ENCODE measurements around the gene SPECC1L.
"Not testable (repeated sequence)": the region's sequence is repeated elsewhere in the genome, so short reads cannot be mapped to it uniquely, and the experiment has no call there.

SPECC1L gene

DNA sequence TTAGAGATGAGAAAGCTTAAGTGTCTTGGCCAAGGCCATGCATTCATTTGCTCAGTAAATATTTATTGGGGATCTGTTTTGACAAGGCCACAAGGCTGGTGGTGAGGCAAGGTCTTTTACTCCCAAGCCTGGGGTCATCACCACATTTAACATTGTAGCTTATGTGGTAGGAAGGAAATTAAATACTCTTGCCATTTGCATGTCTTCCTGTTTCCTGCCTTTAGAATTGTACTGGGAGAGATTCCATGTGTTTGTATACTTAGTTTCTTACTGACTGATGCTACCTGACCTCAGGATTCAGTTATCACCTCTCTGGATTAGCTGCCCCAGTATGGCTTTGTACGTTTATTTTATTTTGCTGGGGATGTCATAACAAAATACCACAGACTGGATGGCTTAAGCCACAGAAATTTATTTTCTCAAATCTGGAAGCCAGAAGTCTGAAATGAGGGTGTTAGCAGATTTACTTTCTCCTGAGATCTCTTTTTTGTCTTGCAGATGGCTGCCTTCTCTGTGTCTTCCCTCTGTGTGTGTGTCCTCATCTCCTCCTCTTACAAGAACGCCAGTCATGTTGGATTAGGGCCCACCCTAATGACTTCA is 44.8 kb downstream of the SPECC1L start:
- Histone ChIP-seq H3K27ac (ENCODE audit: low read length) (no peak overlapping the region), H3K9me3 (ENCODE audit: insufficient read depth, low read depth, low read length) (no peaks in the 10 kb centered on the region), H3K4me1 (ENCODE audit: insufficient read depth, low read length) (no peaks in the 10 kb centered on the region), H3K9ac (ENCODE audit: low read depth, low read length) (no peak overlapping the region), H3K4me3 (ENCODE audit: low read length) (no peak overlapping the region), H3K27me3 (ENCODE audit: insufficient read depth, low read length) (no peaks in the 10 kb centered on the region), H3K36me3 (ENCODE audit: insufficient read depth, low read depth, low read length) (peaks cover 58% of the 10 kb centered on the region)

GRCh38 chr22:24316264-24316663 is 45.6 kb downstream of the SPECC1L start:
- H3K4me3 ChIP-seq (ENCODE audit: low read length); H3K27me3 ChIP-seq (ENCODE audit: insufficient read depth, low read length); H3K4me1 ChIP-seq (ENCODE audit: insufficient read depth, low read length); H3K27ac ChIP-seq (ENCODE audit: low read length); H3K9ac ChIP-seq (ENCODE audit: low read depth, low read length); H3K9me3 ChIP-seq (ENCODE audit: insufficient read depth, low read depth, low read length): not testable (repeated sequence)
- H3K36me3 ChIP-seq (ENCODE audit: insufficient read depth, low read depth, low read length) = peaks cover 66% of the 10 kb centered on the region

GRCh38 chr22:24317511-24317910 is 46.9 kb downstream of the SPECC1L start:
- H3K9ac ChIP-seq (ENCODE audit: low read depth, low read length); H3K27me3 ChIP-seq (ENCODE audit: insufficient read depth, low read length); H3K27ac ChIP-seq (ENCODE audit: low read length); H3K4me1 ChIP-seq (ENCODE audit: insufficient read depth, low read length); H3K9me3 ChIP-seq (ENCODE audit: insufficient read depth, low read depth, low read length); H3K4me3 ChIP-seq (ENCODE audit: low read length): not testable (repeated sequence)
- H3K36me3 ChIP-seq (ENCODE audit: insufficient read depth, low read depth, low read length) = peaks cover 71% of the 10 kb centered on the region

GRCh38 chr22:24319451-24319850 is 48.8 kb downstream of the SPECC1L start:
- peaks cover 67% of the 10 kb centered on the region for H3K36me3 ChIP-seq (ENCODE audit: insufficient read depth, low read depth, low read length)
- no peak overlapping the region for H3K9ac ChIP-seq (ENCODE audit: low read depth, low read length)
- H3K27ac ChIP-seq (ENCODE audit: low read length) = no peak overlapping the region
- H3K27me3 ChIP-seq (ENCODE audit: insufficient read depth, low read length) = no peaks in the 10 kb centered on the region
- H3K4me3 ChIP-seq (ENCODE audit: low read length) = no peak overlapping the region
- no peaks in the 10 kb centered on the region for H3K4me1 ChIP-seq (ENCODE audit: insufficient read depth, low read length)
- H3K9me3 ChIP-seq (ENCODE audit: insufficient read depth, low read depth, low read length) = no peaks in the 10 kb centered on the region

GRCh38 chr22:24321999-24322398 is 51.4 kb downstream of the SPECC1L start:
- Histone ChIP-seq H3K4me1 (ENCODE audit: insufficient read depth, low read length) (no peaks in the 10 kb centered on the region), H3K27ac (ENCODE audit: low read length) (no peak overlapping the region), H3K4me3 (ENCODE audit: low read length) (no peak overlapping the region), H3K9ac (ENCODE audit: low read depth, low read length) (no peak overlapping the region), H3K36me3 (ENCODE audit: insufficient read depth, low read depth, low read length) (peaks cover 69% of the 10 kb centered on the region), H3K27me3 (ENCODE audit: insufficient read depth, low read length) (no peaks in the 10 kb centered on the region), H3K9me3 (ENCODE audit: insufficient read depth, low read depth, low read length) (no peaks in the 10 kb centered on the region)

DNA sequence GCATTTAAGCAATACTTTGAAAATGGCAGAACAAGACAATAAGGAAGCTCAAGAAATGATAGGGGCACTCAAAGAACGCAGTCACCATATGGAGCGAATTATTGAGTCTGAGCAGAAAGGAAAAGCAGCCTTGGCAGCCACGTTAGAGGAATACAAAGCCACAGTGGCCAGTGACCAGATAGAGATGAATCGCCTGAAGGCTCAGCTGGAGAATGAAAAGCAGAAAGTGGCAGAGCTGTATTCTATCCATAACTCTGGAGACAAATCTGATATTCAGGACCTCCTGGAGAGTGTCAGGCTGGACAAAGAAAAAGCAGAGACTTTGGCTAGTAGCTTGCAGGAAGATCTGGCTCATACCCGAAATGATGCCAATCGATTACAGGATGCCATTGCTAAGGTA is 51.9 kb downstream of the SPECC1L start:
- Histone ChIP-seq H3K27ac (ENCODE audit: low read length) (no peak overlapping the region), H3K9me3 (ENCODE audit: insufficient read depth, low read depth, low read length) (no peaks in the 10 kb centered on the region), H3K9ac (ENCODE audit: low read depth, low read length) (no peak overlapping the region), H3K4me3 (ENCODE audit: low read length) (no peak overlapping the region), H3K27me3 (ENCODE audit: insufficient read depth, low read length) (no peaks in the 10 kb centered on the region), H3K4me1 (ENCODE audit: insufficient read depth, low read length) (no peaks in the 10 kb centered on the region), H3K36me3 (ENCODE audit: insufficient read depth, low read depth, low read length) (peaks cover 73% of the 10 kb centered on the region)

DNA sequence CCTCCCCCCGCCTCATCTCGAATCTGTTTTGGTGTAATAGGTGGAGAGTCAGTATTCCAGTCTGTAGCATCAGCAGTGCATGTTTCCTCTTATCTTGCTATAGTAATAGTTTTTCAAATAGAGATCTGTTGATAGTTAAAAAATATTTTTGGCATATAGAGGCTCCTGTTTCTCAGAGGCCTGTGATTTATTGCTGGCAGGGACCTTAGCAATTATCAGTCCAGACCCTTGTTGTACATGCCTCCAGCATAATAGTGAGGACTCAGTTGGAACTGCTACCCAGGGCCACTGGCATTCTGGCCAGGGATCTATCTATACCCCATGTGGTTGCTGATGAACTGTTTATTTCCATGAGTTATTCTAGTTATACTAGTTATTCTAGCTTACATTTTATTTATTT is 52.6 kb downstream of the SPECC1L start:
- Histone ChIP-seq H3K36me3 (ENCODE audit: insufficient read depth, low read depth, low read length) (peaks cover 78% of the 10 kb centered on the region), H3K4me3 (ENCODE audit: low read length) (no peak overlapping the region), H3K9ac (ENCODE audit: low read depth, low read length) (no peak overlapping the region), H3K27me3 (ENCODE audit: insufficient read depth, low read length) (no peaks in the 10 kb centered on the region), H3K9me3 (ENCODE audit: insufficient read depth, low read depth, low read length) (no peaks in the 10 kb centered on the region), H3K4me1 (ENCODE audit: insufficient read depth, low read length) (no peaks in the 10 kb centered on the region), H3K27ac (ENCODE audit: low read length) (no peak overlapping the region)

DNA sequence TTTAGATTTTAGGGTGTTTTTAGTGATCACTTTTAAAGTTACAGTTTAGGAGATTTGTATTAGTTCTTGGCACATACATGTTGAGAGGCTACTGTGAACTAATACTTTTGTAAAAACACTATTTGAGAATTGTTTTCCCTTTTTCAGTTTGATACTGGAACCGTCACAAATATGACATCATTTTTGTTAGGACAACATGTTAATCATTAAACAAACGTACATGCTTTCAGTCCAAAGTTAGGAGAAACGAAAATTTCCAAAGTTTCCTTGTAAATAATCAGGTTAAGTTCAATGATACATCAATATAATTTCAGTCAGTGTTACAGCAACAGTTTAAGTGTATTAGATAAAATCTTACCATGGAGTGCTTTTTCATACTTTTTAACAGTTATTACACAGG is 53.1 kb downstream of the SPECC1L start:
- no peaks in the 10 kb centered on the region for H3K27me3 ChIP-seq (ENCODE audit: insufficient read depth, low read length)
- H3K9me3 ChIP-seq (ENCODE audit: insufficient read depth, low read depth, low read length) = no peaks in the 10 kb centered on the region
- no peak overlapping the region for H3K9ac ChIP-seq (ENCODE audit: low read depth, low read length)
- H3K4me3 ChIP-seq (ENCODE audit: low read length) = no peak overlapping the region
- H3K27ac ChIP-seq (ENCODE audit: low read length) = no peak overlapping the region
- H3K36me3 ChIP-seq (ENCODE audit: insufficient read depth, low read depth, low read length) = peaks cover 80% of the 10 kb centered on the region
- no peaks in the 10 kb centered on the region for H3K4me1 ChIP-seq (ENCODE audit: insufficient read depth, low read length)

DNA sequence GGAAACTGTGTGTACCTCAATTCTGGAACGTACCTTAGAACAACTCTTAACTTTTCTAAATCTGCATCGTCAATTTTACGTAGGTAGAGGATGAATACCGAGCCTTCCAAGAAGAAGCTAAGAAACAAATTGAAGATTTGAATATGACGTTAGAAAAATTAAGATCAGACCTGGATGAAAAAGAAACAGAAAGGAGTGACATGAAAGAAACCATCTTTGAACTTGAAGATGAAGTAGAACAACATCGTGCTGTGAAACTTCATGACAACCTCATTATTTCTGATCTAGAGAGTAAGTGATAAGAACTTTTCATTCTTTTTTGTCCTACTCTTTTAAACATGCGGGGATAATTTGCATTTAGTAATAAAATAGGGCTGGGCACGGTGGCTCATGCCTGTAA is 53.5 kb downstream of the SPECC1L start:
- H3K27ac ChIP-seq (ENCODE audit: low read length) = no peak overlapping the region
- H3K9ac ChIP-seq (ENCODE audit: low read depth, low read length) = no peak overlapping the region
- no peak overlapping the region for H3K4me3 ChIP-seq (ENCODE audit: low read length)
- H3K4me1 ChIP-seq (ENCODE audit: insufficient read depth, low read length) = no peaks in the 10 kb centered on the region
- no peaks in the 10 kb centered on the region for H3K27me3 ChIP-seq (ENCODE audit: insufficient read depth, low read length)
- peaks cover 80% of the 10 kb centered on the region for H3K36me3 ChIP-seq (ENCODE audit: insufficient read depth, low read depth, low read length)
- no peaks in the 10 kb centered on the region for H3K9me3 ChIP-seq (ENCODE audit: insufficient read depth, low read depth, low read length)

DNA sequence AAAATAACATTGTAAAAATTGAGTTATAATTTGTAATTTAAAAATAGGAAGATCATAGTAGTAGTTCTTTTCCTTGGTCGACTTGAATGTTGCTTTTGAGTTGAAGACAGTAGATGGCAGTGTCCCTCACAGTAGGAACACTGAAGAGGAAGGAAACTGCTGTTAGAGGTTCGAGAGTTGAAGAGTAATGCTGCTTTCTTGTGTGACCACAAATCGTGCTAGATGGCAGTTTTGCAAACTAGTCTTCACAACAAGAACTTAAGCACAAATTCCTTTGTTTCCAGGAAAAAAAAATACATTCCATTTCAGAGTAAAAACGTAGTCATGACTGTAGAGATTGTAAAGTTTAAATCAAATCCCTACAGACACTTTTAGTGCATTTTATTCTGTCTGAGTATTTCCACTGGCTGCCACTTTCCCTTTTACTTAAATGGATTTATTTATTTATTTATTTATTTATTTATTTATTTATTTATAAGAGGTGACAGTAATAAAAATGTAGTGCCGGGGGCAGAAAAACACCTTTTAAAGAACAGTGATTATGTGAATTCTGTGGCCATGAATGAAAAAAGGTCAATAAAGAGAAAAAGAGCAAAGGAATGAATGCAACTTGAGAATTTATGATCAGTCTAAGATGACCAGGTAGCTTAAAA is 54.6 kb downstream of the SPECC1L start:
- Histone ChIP-seq H3K36me3 (ENCODE audit: insufficient read depth, low read depth, low read length) (peaks cover 82% of the 10 kb centered on the region), H3K9ac (ENCODE audit: low read depth, low read length) (no peak overlapping the region), H3K4me1 (ENCODE audit: insufficient read depth, low read length) (no peaks in the 10 kb centered on the region), H3K27ac (ENCODE audit: low read length) (no peak overlapping the region), H3K4me3 (ENCODE audit: low read length) (no peak overlapping the region), H3K9me3 (ENCODE audit: insufficient read depth, low read depth, low read length) (no peaks in the 10 kb centered on the region), H3K27me3 (ENCODE audit: insufficient read depth, low read length) (no peaks in the 10 kb centered on the region)

- Histone ChIP-seq H3K36me3 (ENCODE audit: insufficient read depth, low read depth, low read length) (peaks cover 82% of the 10 kb centered on the region), H3K4me1 (ENCODE audit: insufficient read depth, low read length) (no peaks in the 10 kb centered on the region), H3K9me3 (ENCODE audit: insufficient read depth, low read depth, low read length) (no peaks in the 10 kb centered on the region), H3K9ac (ENCODE audit: low read depth, low read length) (no peak overlapping the region), H3K4me3 (ENCODE audit: low read length) (no peak overlapping the region), H3K27me3 (ENCODE audit: insufficient read depth, low read length) (no peaks in the 10 kb centered on the region), H3K27ac (ENCODE audit: low read length) (no peak overlapping the region)
Measured at GRCh38 chr22:24326266-24326665, 55.6 kb downstream of the SPECC1L start.

DNA sequence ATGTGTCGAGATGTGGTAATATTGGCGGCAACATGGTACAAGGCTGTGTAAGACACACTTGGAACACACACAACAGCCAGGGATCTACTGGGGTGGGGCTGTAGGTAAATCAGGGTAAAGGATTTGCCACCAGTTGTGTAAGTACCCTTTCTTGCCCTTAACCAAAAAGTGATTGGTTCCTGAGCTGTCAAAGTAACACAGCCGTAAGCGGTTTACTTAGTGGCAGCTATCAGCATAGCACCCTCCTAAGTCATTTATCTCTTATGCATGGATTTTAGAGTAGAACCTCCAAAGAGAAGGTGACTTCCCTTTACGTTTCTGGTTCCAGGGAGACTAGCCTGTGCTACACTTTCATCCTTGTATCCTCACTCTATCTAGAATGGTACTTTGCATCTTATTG is 57.2 kb downstream of the SPECC1L start:
- no peak overlapping the region for H3K27ac ChIP-seq (ENCODE audit: low read length)
- H3K4me3 ChIP-seq (ENCODE audit: low read length) = no peak overlapping the region
- peaks cover 78% of the 10 kb centered on the region for H3K36me3 ChIP-seq (ENCODE audit: insufficient read depth, low read depth, low read length)
- H3K4me1 ChIP-seq (ENCODE audit: insufficient read depth, low read length) = no peaks in the 10 kb centered on the region
- no peak overlapping the region for H3K9ac ChIP-seq (ENCODE audit: low read depth, low read length)
- H3K9me3 ChIP-seq (ENCODE audit: insufficient read depth, low read depth, low read length) = no peaks in the 10 kb centered on the region
- no peaks in the 10 kb centered on the region for H3K27me3 ChIP-seq (ENCODE audit: insufficient read depth, low read length)
